AG20443 (cell line): ENCODE measurements around the gene NFIX.

Source experiments
- DNase-seq: peaks from one replicate; pipeline ENCODE4 v3.0.0; 2012; ENCODE audit warnings: low spot score, mixed read lengths

NFIX gene

GRCh38 chr19:13022111-13022858 is 27.0 kb downstream of the NFIX start:
- DNase-seq, result peak; percentile 60

- peak; percentile 88 for DNase-seq
Measured at GRCh38 chr19:13022859-13023636, 27.8 kb downstream of the NFIX start.

- DNase-seq, result no peak
Measured at GRCh38 chr19:13023656-13024055, 28.4 kb downstream of the NFIX start.

GRCh38 chr19:13024126-13024950 is 29.1 kb downstream of the NFIX start:
- DNase-seq, result no peak

- DNase-seq, result no peak
Measured at GRCh38 chr19:13024951-13025697, 29.8 kb downstream of the NFIX start.

- DNase-seq, result no peak
Measured at GRCh38 chr19:13025819-13026456, 30.7 kb downstream of the NFIX start.

GRCh38 chr19:13026462-13027370 is 31.4 kb downstream of the NFIX start:
- no peak for DNase-seq

- no peak for DNase-seq
Measured at GRCh38 chr19:13027557-13027956, 32.3 kb downstream of the NFIX start.

- DNase-seq, result no peak
Measured at GRCh38 chr19:13028027-13028426, 32.8 kb downstream of the NFIX start.

- DNase-seq, result no peak
Measured at GRCh38 chr19:13029301-13029880, 34.1 kb downstream of the NFIX start.

GRCh38 chr19:13029893-13030292 is 34.6 kb downstream of the NFIX start:
- peak; percentile 40 for DNase-seq

GRCh38 chr19:13031917-13032623 is 36.8 kb downstream of the NFIX start:
- DNase-seq, result peak; percentile 38

GRCh38 chr19:13032837-13033236 is 37.6 kb downstream of the NFIX start:
- no peak for DNase-seq

- DNase-seq, result no peak
Measured at GRCh38 chr19:13033244-13033643, 38.0 kb downstream of the NFIX start.

- DNase-seq, result peak; percentile 79
Measured at GRCh38 chr19:13033819-13034611, 38.7 kb downstream of the NFIX start.

- DNase-seq, result no peak
Measured at GRCh38 chr19:13034636-13035035, 39.4 kb downstream of the NFIX start.

GRCh38 chr19:13035820-13036365 is 40.6 kb downstream of the NFIX start:
- no peak for DNase-seq

GRCh38 chr19:13036366-13036976 is 41.2 kb downstream of the NFIX start:
- DNase-seq, result peak; percentile 78
